Adrenal gland (tissue), 5 donors: ENCODE results near the gene MYZAP.

Experiments used
- CTCF ChIP-seq, 6 experiments: fragments of 450-650 bp in 4 of 6; fragments of 200-600 bp in 2 of 6; sonication (generic) in 1 of 6; IDR thresholded peaks; 1 replicate in 5 of 6; 2 replicates in 1 of 6; pipeline versions ENCODE4 v1.5.1 to v1.8.0; 2016 to 2021; ENCODE audit warnings: antibody characterized with exemption in 6 of 6, mild to moderate bottlenecking in 2 of 6, moderate library complexity in 1 of 6
- POLR2A ChIP-seq, 2 donors: fragments of 450-650 bp; IDR thresholded peaks; one replicate each; pipeline ENCODE4 v1.6.1; 2017; ENCODE audit warnings: antibody characterized with exemption in 2 of 2, mild to moderate bottlenecking in 2 of 2, moderate library complexity in 1 of 2
- donor health status: DM: no; HTN: no; CAD: no.

GRCh38 chr15:57686657-57687056 is 95.0 kb downstream of the MYZAP start:
- TF ChIP-seq CTCF (IDR thresholded peaks at IDR 0.05) (no peak), POLR2A (IDR thresholded peaks at IDR 0.05) (no peak)
